ENCODE data around the gene CUX1. TPM values are rescaled to one million over a fixed set of nuclear protein-coding genes. Genes with fewer than 3 reads are reported as not detected.
A peak's percentile ranks its signal among the peaks of the same experiment; 100 is the strongest.

The CUX1 gene
- total RNA-seq, 1 experiment from 2014 or later, result 53.5 TPM

- Histone ChIP-seq H3T11ph (ENCODE audit: low read length) (no peak overlapping the region), H2AFZ (ENCODE audit: low read length) (no peak overlapping the region), H3K4ac (ENCODE audit: low read depth, low read length) (0 out of 2 replicates have a peak overlapping the region, but pooled peaks have one; percentile 28), H3K79me2 (ENCODE audit: insufficient read depth, low read length) (peaks cover 4% of the 10 kb centered on the region; the same call in 1 of the 2 replicates), H2AK5ac (ENCODE audit: insufficient read length, low read length) (no peak overlapping the region), H3K4me2 (ENCODE audit: insufficient read depth, insufficient read length, low read length) (peak overlapping the region; percentile 64), H4K91ac (ENCODE audit: insufficient read length, low read depth, low read length) (peak overlapping the region; percentile 77), H3K79me1 (ENCODE audit: insufficient read depth, low read depth, low read length, poor library complexity, severe bottlenecking) (no peaks in the 10 kb centered on the region), H4K8ac (replicated peaks; ENCODE audit: insufficient read length, low read depth, low read length) (no peak overlapping the region), H3K14ac (ENCODE audit: insufficient read depth, low read length) (peak overlapping the region; percentile 74), H2BK20ac (ENCODE audit: low read depth, low read length, poor library complexity, severe bottlenecking) (no peak overlapping the region), H4K20me1 (ENCODE audit: control insufficient read depth, insufficient read depth, insufficient read length) (no peaks in the 10 kb centered on the region), H3K9ac (ENCODE audit: extremely low read depth, insufficient read length, low read length) (peak overlapping the region; percentile 40), H3K4me1 (ENCODE audit: insufficient read depth, low read length) (peaks cover 14% of the 10 kb centered on the region), H4K5ac (ENCODE audit: insufficient read length, low read depth, low read length) (no peak overlapping the region), H2BK5ac (ENCODE audit: insufficient read length, low read length) (peak overlapping the region; percentile 17), H3K9me3 (ENCODE audit: control insufficient read depth, low read depth, low read length) (no peaks in the 10 kb centered on the region), H3K23ac (ENCODE audit: insufficient read length, low read depth, low read length) (no peak overlapping the region), H3K18ac (ENCODE audit: insufficient read length, low read depth, low read length) (peak overlapping the region; percentile 83), H3K27ac (ENCODE audit: insufficient read length, low read depth, low read length) (peak overlapping the region; percentile 81), H2BK15ac (ENCODE audit: low read depth, low read length) (no peak overlapping the region), H2BK12ac (ENCODE audit: insufficient read length, low read depth, low read length) (no peak overlapping the region), H2BK120ac (ENCODE audit: low read depth, low read length, poor library complexity, severe bottlenecking) (no peak overlapping the region), H3K27me3 (ENCODE audit: insufficient read depth, low read length) (no peaks in the 10 kb centered on the region), H3K23me2 (ENCODE audit: insufficient read length, low read depth, low read length, poor library complexity, severe bottlenecking) (peaks cover 11% of the 10 kb centered on the region), H3K56ac (ENCODE audit: insufficient read length, low read depth, low read length) (no peak overlapping the region)
- no CpG with 5 or more reads among the region's 19 CpGs for WGBS (ENCODE audit: extremely low coverage, insufficient read length, low lambda C conversion rate)
- TF ChIP-seq CTCF (conservative IDR thresholded peaks at IDR 0.05), result no peak
- DNase-seq, result peak; percentile 93
- peak overlapping the region; percentile 56 to 99 (median 94) for H3K27ac Mint-ChIP-seq
- peaks cover 3 to 4% of the 10 kb centered on the region in 2 experiments; a peak in 4 of 5 replicates for H3K9me3 Mint-ChIP-seq
- no peaks in the 10 kb centered on the region for H3K27me3 Mint-ChIP-seq (ENCODE audit: low read depth)
- peaks cover 71 to 77% of the 10 kb centered on the region in 2 experiments for H3K4me1 Mint-ChIP-seq
- peak overlapping the region; percentile 53 to 68 for H3K4me3 Mint-ChIP-seq
- H3K36me3 Mint-ChIP-seq (ENCODE audit: insufficient read depth in 1 of 3, low read depth in 3 of 3), result peaks cover 7 to 18% (median 15%) of the 10 kb centered on the region in 3 experiments
Measured at GRCh38 chr7:101936611-101937231, 119.3 kb downstream of the CUX1 start.

Measured in H9 (cell line).